Epithelial cell of umbilical artery (primary cell): ENCODE results near the gene ANKS3. TPM values are rescaled to one million over a fixed set of nuclear protein-coding genes. Genes with fewer than 3 reads are reported as not detected.

Source experiments
- total RNA-seq: library from RNA; depleted of rRNA; stranded (reverse); fragments of >200 nt; gene quantifications from 2 replicates; pipeline ENCODE4 v1.2.3, GENCODE V29; 2014

Gene ANKS3, protein sequence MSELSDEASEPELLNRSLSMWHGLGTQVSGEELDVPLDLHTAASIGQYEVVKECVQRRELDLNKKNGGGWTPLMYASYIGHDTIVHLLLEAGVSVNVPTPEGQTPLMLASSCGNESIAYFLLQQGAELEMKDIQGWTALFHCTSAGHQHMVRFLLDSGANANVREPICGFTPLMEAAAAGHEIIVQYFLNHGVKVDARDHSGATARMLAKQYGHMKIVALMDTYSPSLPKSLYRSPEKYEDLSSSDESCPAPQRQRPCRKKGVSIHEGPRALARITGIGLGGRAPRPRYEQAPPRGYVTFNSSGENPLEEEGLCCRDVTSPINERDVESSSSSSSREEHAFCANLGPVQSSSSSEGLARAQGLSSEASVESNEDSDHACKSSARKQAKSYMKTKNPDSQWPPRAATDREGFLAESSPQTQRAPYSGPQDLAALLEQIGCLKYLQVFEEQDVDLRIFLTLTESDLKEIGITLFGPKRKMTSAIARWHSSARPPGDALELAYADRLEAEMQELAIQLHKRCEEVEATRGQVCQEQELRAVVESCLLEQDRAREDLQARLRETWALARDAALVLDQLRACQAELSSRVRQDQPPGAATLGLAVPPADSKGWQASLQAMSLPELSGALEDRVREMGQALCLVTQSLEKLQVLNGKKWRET
- total RNA-seq = 15.3 and 19.6 TPM in 2 replicates

DNA sequence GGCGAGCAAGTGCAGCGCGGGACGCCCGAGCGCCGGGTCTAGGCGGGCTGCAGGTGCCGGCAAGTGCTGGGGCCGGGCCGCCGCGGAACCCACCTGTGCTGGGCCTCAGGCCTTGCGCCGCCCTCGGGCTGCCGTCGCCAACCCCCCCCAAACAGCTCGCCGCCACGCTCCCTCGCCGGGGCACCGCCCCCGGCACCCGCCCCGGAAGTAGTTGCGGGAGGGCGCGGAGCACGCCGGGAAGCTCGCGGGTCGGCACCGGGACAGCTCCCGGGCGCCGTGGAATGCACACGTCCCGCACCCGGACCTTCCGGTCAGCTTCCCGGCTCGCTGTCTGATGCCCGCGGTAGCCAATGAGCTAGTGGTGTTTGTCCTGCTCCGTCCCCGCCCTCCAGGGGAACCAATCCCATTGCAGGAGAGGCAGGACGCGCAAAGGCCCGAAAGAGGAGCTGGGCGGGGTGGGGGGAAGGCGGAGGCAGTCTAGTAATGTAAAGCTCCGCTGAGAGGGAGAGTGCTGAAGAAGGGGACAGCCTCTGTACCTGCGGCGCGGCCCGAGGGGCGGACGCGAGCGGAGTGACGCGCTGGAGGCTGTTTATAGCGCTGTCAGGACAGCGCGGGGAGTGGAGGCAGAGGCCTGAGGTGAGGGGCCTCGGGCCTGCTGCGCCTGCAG is at the start of gene ANKS3, which contains the start of gene DNAAF8:
Gene ANKS3 (minus strand): TSS at position 209 of the 667 bp plus-strand sequence. CDS start 4,122 bp downstream, outside the sequence.
Gene DNAAF8 (plus strand): TSS at position 475 of the 667 bp plus-strand sequence. CDS start 1,978 bp downstream, outside the sequence.

DNA sequence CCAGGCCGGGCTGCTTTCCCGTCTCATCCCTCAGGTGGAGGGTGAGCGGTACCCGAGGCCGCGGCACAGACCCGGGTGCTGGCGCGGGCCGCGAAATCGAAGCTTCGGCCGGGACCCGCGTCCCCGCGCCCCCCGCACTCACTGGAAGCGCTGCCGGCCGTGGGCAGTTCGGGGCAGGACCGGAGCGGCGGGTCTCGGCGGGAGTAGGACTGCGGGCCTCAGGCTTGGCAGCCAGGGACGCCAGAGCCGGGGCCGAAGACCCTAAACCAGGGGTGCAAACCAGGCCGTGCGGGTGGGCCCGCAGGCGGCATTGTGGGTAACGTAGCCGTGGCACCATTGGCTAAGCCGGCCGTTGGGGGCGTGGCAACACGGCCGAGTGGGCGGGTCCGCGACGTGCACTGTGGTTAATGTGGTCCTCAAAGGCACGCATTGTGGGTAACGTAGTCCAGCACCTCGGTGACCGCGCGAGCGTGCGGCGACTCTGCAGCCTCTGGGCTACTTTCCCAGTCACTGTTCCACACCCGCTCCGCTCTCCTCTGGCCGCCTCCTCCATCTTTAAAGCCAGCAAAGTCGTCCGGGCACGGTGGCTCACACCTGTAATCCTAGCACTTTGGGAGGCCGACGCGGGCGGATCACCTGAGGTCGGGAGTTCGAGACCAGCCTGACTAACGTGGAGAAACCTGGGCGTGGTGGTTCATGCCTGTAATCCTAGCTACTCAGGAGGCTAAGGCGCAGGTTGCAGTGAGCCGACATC is 33.0 kb upstream of the ANKS3 start, which contains the start of gene ZNF500:
Gene ZNF500 (minus strand): TSS at position 288 of the 754 bp plus-strand sequence. CDS start 1,184 bp downstream, outside the sequence.

DNA sequence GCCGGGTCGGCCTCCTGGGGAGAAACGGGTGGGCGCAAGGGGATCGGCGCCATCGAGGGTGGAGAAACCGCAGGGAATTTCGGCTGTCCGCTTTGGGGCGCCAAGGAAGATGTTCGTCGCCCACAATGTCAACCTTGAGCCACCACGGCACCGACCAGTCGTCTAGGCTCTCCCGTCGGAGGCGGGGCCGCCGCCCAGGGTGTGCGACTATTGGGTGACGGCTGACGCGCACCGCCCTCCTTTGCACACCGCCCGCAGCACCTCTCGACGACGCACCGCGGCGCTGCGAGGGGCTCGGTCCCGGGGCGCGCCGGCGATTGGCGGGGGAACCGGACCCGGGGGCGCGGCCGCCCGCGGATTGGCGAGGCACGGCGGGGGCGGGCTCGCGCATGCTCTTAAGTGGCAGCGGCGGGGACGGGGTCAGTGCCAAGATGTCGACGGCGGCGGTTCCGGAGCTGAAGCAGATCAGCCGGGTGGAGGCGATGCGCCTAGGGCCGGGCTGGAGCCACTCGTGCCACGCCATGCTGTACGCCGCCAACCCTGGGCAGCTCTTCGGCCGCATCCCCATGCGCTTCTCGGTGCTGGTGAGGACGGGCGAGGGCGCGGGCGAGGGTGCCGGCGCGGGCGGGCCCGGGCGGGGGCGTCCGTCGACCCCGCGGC is 40.6 kb downstream of the ANKS3 start, which contains the start of gene NUDT16L1:
Gene NUDT16L1 (plus strand): TSS at position 267 of the 660 bp plus-strand sequence. CDS start 165 bp downstream, at position 432.

Other genes with a start within 250 kb of the ANKS3 start
- gene CDIP1, start 195.5 kb downstream of the ANKS3 start, total RNA-seq = 7.9 and 9.1 TPM in 2 replicates
- gene C16orf96, start 177.9 kb downstream of the ANKS3 start, total RNA-seq = not detected in 2 replicates
- 3.6 and 9.4 TPM in 2 replicates for gene UBALD1, start 119.4 kb downstream of the ANKS3 start, total RNA-seq
- gene MGRN1, start 109.4 kb downstream of the ANKS3 start, total RNA-seq = 16.2 and 17.8 TPM in 2 replicates
- 24.5 and 30.2 TPM in 2 replicates for gene NUDT16L1, start 40.7 kb downstream of the ANKS3 start, total RNA-seq
- gene DNAAF8, start 266 bp upstream of the ANKS3 start, total RNA-seq = 0.32 and 0.46 TPM in 2 replicates
- gene ZNF500, start 32.9 kb upstream of the ANKS3 start, total RNA-seq = 5.2 and 6.5 TPM in 2 replicates
- gene SEPTIN12, start 54.1 kb upstream of the ANKS3 start, total RNA-seq = not detected in 2 replicates
- not detected in 2 replicates for gene SMIM22, start 61.1 kb upstream of the ANKS3 start, total RNA-seq
- 8.4 and 10.0 TPM in 2 replicates for gene ROGDI, start 68.4 kb upstream of the ANKS3 start, total RNA-seq
- 46.8 and 67.5 TPM in 2 replicates for gene GLYR1, start 113.0 kb upstream of the ANKS3 start, total RNA-seq
- 19.3 and 23.7 TPM in 2 replicates for gene UBN1, start 113.2 kb upstream of the ANKS3 start, total RNA-seq
- under 0.01 and 0.46 TPM in 2 replicates for gene PPL, start 202.9 kb upstream of the ANKS3 start, total RNA-seq
- not detected in 2 replicates for gene SEC14L5, start 224.1 kb upstream of the ANKS3 start, total RNA-seq